ENCODE data around the gene TAF4B. TPM values are rescaled to one million over a fixed set of nuclear protein-coding genes. Genes with fewer than 3 reads are reported as not detected.

TAF4B gene
- total and polyA plus RNA-seq, 12 donors, result 0.73 to 1.8 (median 1.5) TPM

- no peaks in the 10 kb centered on the region for H3K36me3 ChIP-seq
- no peaks in the 10 kb centered on the region for H3K9me3 ChIP-seq
- 89 to 91% methylated on average over 9 of the region's 9 CpGs for WGBS, 2 donors
- H3K27ac ChIP-seq, result no peak overlapping the region
- TF ChIP-seq CTCF (IDR thresholded peaks at IDR 0.05), result no peak
- intact Hi-C loops (cut with DNase I), result no loop called here
- ATAC-seq, result no peak
- no peak overlapping the region for H3K4me3 ChIP-seq
- H3K27me3 ChIP-seq, result no peaks in the 10 kb centered on the region
- DNase-seq, result no peak
- H3K4me1 ChIP-seq, result no peaks in the 10 kb centered on the region
Observed at GRCh38 chr18:26421931-26422330, 195.7 kb downstream of the TAF4B start.

DNA sequence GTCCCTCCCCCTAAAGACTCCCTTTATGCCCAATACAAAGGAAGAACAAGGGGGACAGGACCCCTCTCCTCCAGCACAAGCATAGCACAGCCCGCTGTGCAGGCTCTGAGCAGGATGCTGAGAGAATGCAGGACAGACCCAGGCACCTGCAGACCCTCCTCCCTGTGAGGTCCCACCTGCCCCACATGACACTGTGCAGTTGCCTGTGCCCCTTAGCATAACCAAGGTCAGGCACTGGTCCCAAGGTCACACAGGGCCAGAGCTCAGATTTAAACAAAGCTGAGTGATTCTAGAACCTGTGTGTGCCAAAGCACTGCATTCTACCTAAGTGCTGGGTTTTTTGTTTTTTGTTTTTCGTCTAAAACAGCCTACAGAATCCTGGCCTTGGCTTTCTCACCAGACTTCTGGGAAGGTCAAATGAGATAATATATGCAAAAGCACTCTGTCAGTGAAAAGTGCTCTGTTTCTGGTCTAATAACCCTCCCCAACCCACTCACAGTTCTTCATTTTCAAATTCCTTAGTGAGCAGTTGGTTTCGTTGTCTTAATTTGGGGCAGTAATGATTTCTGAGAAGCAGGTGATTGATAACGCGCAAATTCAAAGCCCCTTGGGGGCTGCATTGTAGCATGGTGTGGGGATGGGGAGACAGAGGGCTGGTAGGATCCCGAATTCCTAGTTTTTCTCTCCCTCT, 196.4 kb downstream of the TAF4B start:
- Histone ChIP-seq H3K27me3 (no peaks in the 10 kb centered on the region), H3K9me3 (no peaks in the 10 kb centered on the region), H3K36me3 (no peaks in the 10 kb centered on the region), H3K27ac (no peak overlapping the region), H3K4me1 (no peaks in the 10 kb centered on the region), H3K4me3 (no peak overlapping the region)
- no peak for TF ChIP-seq CTCF (IDR thresholded peaks at IDR 0.05)
- intact Hi-C loops (cut with DNase I), result no loop called here
- 91 to 94% methylated on average over 6 of the region's 6 CpGs for WGBS, 2 donors
- no peak for ATAC-seq
- DNase-seq, result no peak

DNA sequence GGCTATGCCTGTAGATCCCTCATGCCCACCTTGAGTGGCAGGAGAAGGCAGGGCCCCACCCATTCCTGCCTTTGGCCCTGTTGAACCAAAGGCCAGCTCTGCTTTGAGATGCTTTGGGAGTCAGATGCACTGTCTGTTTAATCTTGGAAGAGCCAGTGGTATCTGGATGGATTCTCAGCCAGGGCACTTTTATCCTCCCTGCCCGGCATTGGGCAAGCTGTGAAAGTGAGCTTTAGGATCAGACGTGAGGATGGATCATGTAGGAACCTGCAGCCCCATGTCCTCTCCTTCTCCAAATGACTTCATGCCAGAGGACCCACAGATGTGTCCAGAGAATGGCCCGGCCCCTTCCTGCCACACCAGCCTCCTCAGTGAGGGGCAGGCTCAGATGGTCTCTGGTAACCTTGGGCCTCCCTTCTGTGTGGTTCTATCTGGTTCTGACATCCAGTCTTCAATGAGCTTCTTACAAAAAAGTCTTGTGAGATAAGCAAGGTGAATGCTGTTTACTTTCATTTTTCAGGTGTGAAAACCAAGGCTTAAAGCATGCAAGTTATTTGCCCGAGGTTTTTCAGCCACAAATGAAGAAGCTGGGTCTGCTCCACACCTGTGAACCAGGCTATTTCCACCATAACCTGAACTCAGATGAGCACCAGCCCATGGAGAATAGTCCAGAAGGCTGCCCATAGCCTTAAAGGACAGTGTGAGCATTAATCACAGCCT, 198.3 kb downstream of the TAF4B start:
- DNase-seq (no peak), ATAC-seq (no peak)
- Histone ChIP-seq H3K9me3 (no peaks in the 10 kb centered on the region), H3K4me3 (no peak overlapping the region), H3K27me3 (no peaks in the 10 kb centered on the region), H3K4me1 (no peaks in the 10 kb centered on the region), H3K27ac (no peak overlapping the region), H3K36me3 (no peaks in the 10 kb centered on the region)
- WGBS, 2 donors, result 88 to 93% methylated on average over 4 of the region's 4 CpGs
- intact Hi-C loops (cut with DNase I), result no loop called here
- TF ChIP-seq CTCF (IDR thresholded peaks at IDR 0.05), result no peak

- H3K27me3 ChIP-seq, result no peaks in the 10 kb centered on the region
- H3K27ac ChIP-seq, result no peak overlapping the region
- TF ChIP-seq CTCF (IDR thresholded peaks at IDR 0.05), result no peak
- DNase-seq (no peak), ATAC-seq (no peak)
- H3K4me1 ChIP-seq, result no peaks in the 10 kb centered on the region
- intact Hi-C loops (cut with DNase I), result no loop called here
- no peaks in the 10 kb centered on the region for H3K36me3 ChIP-seq
- H3K9me3 ChIP-seq, result no peaks in the 10 kb centered on the region
- 87 to 90% methylated on average over 5 of the region's 5 CpGs for WGBS, 2 donors
- H3K4me3 ChIP-seq, result no peak overlapping the region
Observed at GRCh38 chr18:26425148-26425531, 198.9 kb downstream of the TAF4B start.

Measured in heart right ventricle (tissue), 16 donors.